GM21786 (cell line): ENCODE measurements around the gene ATP5F1D.
"Not testable (repeated sequence)": the region's sequence is repeated elsewhere in the genome, so short reads cannot be mapped to it uniquely, and the experiment has no call there.

Experiments used
- ATAC-seq: cut with Tn5 transposase; IDR thresholded peaks from one replicate; pipeline ENCODE4 v1.9.1; 2021; ENCODE audit not compliant: unreplicated experiment

Gene ATP5F1D

DNA sequence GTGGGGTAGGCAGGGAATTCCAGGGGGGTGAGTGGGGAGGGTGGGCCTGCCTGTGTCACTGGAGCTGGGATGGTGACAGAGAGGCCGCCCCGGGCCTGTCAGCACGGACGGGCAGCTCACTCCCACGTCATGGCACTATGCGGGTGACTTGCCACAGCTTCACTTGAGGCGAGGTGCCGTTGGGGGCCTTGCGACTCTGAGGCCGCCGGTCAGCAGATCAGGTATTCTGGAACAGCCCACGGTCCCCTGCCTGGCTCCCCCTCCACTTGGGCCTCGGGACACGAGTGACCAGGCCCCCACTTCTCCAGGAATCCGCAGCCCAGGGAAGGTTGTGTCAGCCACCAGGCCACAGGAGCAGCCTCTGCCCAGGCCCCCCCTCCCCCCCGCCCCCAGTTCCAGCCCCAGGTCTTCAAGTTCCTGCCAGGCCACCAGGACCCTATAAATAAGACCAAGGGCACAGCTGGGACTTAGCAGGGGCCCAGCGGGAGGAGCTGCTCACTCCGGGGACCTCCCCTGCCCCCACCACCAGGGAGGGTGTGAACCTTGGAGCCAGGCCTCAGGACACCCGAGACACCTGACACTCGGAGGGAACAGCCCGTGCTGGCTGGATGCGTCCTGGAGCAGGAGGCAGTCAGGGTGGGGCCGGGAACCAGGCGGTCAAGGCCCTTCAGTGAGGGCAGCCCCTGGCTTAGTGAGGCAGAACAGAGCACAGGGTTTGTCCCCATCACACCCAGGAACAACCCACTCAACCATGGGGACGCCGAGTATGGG is 4.1 kb downstream of the ATP5F1D start:
- no peak for ATAC-seq

DNA sequence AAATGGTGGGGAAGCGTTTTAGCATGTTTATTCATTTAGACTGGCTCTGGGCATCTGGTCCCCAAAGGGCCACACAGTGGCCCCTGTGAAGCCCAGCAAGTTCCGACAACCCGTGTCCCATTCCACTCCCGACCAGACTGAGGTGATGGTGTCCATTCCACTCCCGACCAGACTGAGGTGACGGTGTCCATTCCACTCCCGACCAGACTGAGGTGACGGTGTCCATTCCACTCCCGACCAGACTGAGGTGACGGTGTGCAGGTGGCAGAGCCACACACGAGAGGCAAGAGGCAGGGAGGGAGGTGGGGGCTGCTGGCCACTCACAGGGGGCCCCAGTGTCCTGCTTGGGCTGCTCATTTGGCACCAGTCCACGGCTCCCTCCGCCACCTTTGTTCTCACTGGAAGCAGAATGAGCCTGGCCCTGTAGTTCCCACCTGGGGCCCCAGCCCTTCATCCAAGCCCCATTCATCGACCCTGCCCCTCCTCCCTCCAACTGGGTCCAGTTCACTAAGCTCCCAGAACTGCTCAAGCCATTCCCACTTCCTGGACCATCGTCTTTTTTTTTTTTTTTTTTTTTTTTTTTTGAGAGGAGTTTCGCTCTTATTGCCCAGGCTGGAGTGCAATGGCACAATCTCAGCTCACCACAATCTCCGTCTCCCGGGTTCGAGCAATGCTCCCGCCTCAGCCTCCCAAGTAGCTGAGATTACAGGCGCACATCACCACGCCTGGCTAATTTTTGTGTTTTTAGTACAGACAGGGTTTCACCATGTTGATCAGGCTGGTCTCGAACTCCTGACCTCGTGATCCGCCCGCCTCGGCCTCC is 4.9 kb downstream of the ATP5F1D start:
- not testable (repeated sequence) for ATAC-seq

DNA sequence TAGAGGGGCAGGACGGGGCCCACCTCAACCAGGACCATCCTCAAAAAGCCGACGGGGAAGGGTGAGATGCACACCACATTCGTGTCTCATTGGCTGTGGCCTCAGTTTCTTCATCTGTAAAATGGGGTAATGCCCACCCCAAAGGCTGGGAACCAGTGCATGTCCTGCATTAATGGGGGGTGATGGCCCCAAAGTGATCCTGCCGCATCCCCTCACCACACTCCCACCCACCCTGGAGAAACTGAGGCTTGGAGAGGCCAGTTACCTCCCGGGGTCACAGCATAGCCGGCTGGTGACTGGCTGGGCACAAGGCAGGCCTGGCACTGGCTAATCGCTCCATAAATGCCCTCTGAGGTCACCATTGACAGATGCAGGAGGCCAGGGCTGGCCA is 6.2 kb downstream of the ATP5F1D start:
- no peak for ATAC-seq

DNA sequence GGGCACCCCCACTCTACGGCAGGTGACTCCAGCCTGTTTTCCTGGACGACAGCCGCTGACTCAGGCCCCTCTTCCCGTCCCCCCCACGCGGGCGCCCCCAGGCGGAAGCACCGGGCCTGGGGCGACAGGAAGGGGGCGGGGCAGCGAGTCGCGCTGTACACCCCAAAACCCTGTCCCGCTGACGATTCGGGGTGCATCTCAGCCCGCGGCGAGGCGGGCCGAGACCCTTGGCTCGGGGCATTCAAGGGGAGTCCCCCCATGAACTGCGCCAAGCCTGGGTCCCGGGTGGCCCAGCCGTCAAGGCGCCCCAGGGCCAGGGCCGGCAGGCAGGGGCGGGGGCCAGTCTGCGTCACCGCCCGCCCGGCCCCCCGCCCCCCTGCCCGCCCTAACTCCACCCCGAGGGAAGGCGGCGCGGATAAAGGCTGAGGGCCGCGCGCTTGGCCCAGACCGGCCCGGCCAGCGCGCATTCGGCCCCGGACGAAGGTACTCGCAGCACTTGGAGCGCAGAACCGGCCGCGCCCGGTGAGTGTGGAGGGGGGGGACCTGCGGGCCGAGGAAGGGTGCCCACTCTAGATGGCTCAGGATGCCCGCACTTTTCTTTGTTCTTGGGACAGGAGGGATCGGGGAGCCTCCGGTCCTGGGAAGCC is 6.7 kb downstream of the ATP5F1D start, which contains the start of gene MIDN:
TSS of gene MIDN (plus strand) at position 445 of the 647 bp plus-strand sequence. CDS start 1,714 bp downstream, outside the sequence.
- peak; percentile 11 for ATAC-seq

DNA sequence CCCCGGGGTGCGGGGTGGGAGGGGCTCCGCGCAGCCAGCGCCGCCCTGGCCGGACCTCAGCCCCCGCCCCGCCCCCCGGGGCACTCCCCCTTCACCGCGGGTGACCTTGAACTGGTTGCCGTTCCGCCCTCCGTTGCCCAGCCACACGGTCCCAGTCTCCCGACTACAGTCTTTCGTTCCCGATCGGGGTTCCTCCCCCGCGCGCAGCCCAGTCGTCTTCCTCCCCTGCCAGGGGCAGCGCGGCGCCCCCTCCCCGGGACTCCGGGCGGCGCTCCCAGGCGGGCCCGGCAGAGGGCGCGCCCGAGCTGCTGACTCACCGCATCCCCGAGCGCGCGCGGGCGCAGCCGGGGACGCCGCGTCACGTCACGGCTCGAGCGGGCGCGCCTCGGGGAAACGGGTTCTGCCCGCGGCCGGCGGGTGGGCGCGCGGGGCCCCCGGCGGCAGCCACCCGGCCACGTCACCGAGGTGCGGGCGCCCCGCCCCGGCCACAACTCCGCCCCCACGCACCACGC is 7.3 kb downstream of the ATP5F1D start:
- ATAC-seq: peak; percentile 18

DNA sequence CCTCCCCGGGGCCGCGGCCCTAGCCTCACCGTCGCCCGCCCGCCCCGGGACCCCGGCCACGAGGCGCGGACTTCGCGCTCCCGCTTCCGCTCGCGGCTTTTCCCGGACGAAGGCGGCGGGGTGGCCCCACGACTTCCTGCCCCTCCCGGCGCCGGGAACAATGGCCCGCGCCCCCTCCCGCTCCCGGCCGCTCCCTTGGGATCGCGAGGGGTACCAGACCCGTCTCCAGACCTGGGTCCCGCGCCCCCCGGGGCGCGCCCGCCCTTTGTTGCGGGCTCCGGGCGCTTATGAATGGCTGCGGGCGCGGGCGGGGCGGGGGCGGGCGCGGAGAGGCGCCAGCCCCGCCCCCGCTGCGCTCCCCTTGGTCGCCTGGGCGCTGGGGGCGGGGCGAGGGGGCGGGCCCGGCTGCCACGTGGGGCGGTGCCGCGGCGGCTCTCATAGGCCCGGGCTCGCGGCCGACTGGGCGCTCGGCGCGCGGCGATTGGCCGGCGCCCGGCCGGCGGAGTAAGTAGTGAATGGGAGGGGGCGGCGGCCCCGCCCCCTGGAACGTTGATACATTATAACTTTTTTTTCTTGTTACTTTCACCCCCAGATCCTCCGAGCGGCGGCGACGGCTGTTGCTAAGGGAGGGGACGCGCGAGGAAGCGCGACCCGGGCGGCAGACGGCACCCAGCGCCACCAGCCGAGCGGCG is 7.9 kb downstream of the ATP5F1D start:
- peak; percentile 33 for ATAC-seq

DNA sequence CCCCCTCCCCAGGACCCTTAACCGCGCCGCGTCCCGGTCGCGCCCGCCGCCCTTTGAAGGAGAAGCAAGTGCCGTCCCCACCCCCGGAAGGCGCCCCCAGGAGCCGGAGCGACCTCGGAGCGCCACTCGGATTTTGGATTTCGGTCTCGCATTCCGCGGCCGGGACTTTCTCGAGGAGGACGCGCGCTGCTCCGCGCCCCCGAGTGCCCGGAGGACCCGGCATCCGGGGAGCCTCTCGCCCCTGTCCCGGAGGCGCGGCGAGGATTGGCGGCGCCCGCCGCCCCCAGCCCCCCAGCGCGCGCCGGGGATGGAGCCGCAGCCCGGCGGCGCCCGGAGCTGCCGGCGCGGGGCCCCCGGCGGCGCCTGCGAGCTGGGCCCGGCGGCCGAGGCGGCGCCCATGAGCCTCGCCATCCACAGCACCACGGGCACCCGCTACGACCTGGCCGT is 8.5 kb downstream of the ATP5F1D start:
- no peak for ATAC-seq

DNA sequence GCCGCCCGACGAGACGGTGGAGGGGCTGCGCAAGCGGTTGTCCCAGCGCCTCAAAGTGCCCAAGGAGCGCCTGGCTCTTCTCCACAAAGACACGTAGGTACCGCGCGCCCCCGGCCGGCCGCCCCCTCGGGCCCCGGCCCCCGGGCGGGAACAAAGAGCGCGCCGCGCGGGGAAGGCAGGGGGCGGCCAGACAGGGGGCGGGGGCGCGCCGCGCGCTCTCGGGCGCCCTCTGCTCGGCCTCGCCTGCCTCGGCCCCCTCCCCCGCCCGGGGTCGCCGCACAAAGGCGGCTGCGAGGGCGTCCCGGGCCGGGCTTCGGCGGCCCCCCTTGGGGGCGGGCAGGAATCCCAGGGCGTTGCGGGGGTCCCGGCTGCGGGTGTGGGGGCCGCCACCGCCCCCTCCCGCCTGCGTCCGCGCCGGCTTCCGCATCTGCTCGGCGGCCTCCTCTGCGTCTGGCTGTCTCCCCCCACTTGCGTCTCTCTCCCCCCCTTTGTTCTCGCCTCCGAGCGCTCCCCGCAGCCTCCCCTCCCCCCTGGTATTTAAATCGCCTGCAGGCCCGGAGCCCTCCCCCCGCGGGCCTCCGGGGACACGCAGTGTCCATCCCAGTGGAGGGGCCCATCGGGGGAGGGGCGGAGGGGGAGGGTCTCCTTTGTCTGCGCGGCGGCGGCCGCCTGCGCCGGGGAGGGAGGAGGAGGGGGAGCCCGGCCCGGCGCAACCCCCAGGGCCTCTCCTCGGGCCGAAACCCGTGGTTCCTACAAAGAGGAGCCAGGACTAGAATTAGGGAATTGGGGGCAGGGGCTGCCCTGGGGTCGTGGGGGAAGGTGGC is 9.1 kb downstream of the ATP5F1D start:
- no peak for ATAC-seq

DNA sequence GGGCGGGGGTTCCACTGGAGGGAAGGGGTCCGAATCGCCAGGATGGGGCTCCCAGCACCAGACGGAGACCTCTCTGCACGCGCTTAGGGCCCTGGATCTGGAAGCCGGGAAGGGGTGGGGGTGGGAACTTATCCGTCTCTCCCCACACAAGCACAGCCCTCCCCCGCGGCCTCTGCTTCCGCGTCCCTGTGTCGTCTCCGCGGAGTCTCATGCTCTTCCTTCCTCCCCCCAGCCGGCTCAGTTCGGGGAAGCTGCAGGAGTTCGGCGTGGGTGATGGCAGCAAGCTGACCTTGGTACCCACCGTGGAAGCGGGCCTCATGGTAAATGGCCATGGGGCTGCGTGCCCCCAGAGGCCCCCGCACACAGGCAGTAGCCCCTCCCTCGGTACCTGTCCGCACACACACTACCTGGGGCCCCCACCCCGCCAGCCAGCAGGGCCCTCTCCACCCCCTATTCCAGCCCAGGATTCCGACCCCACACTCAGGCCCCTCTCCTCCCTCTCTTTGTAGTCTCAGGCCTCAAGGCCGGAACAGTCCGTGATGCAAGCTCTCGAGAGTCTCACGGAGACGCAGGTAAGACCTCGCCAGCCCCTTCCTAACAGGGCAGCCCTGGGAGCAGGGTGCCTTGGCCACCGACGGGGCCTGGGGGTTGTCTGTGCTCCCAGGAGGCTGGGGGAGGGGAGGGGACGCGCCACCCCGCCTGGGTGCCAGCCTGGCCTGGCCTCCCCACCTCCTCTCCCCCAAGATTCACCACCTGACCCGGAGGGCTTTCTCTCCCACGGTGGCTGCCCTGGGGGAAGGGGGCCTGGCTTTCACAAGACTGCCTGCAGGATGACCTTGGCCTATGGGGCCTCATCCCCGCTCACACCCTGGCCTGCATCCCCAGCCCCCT is 10.0 kb downstream of the ATP5F1D start:
- ATAC-seq: no peak

DNA sequence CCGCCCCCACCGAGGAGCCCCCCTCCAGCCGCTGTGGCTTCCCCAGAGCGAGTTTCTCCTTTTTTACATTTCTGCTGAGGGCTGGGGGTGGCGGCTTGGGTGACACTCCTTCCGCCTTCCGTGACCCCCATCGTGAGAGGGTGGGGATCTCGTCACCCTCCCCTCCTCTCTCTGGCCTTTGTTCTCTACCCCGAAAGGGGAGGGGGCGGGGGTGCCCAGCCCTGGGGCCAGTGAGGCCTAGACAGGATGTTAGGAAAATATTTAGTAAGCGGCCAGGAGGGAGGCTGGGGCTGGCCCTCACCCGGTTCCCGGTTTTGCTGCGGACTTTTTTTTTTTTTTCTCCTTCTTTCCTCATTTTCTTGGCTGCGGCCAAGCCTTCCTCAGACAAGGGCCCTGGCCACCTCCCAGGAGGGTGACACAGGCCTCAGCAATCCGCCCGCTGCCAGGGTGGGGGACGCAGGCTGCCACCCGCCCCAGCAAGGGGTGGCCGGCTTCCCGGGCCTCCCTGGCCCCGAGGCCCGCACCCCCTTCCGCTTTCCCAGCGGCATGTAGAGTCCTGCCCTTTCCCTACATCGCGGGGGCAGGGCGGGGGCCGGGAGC is 10.8 kb downstream of the ATP5F1D start:
- ATAC-seq: no peak

DNA sequence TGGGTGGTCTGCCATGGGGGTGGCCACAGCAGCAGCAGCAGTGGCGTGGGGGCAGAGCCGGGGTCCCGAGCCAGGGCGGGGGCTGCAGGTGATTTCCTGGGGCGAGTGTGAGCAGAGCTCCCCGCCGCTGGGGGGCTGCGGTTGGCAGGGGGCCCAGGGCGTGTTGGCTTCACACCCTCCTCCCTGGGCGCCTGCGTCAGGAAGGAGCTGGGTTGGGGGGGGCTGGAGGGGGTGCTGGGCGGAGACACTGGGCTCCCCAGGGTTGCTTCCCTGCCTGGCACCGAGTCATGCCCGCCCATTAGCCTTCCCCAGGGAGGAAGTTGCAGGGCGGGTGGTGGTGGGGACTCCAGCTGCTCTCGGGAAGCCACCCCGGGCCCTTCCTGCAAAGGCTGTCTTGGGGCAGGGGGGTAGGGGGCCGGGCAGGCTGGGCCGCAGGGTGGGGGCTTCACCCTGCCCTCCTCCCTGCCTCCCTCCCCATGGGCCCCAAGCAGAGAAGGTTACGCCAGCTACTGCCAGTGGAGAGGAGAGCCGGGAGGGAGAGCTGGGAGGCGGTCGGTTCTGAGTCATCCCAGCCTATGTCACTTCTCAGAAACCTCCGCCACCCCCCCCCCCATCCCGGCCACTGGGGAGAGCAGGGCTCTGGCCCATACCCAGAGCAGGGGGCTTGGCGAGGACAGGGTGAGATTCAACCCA is 11.4 kb downstream of the ATP5F1D start:
- no peak for ATAC-seq

DNA sequence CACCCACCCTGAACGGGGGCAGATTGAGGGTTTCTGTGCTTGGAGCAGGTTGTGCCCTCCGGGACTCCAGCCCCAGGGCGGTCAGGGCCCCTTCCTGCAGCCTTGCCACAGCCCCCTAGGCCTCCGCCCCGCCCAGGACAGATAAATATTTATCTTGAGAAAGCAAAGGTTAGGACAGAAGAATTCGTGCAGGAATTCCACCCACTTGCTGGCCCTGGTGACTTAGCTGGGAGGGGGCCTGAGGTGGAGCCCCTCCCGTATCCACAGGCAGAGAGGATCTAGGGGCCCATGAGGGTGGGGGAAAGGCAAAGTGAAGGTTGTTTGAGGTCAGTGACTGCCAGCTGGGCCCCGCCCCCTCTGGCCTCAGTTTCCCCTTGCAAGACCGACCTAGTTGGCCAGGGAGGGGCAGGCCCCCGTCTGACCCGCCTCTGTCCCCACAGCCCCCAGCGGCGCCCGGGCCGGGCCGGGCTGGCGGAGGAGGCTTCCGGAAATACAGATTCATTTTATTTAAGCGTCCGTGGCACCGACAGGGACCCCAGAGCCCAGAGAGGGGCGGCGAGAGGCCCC is 12.0 kb downstream of the ATP5F1D start:
- ATAC-seq: no peak

DNA sequence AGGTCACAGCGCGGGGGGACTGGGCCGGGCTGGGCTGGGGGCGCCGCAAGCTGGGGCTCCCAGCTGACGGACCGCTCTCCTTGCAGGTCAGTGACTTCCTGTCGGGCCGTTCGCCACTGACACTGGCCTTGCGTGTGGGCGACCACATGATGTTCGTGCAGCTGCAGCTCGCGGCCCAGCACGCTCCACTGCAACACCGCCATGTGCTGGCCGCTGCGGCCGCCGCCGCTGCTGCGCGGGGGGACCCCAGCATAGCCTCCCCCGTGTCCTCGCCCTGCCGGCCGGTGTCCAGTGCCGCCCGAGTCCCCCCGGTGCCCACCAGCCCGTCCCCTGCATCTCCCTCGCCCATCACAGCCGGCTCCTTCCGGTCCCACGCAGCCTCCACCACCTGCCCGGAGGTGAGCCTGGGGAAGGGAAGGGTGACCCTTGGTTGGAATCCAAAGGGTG is 12.6 kb downstream of the ATP5F1D start:
- ATAC-seq: no peak

DNA sequence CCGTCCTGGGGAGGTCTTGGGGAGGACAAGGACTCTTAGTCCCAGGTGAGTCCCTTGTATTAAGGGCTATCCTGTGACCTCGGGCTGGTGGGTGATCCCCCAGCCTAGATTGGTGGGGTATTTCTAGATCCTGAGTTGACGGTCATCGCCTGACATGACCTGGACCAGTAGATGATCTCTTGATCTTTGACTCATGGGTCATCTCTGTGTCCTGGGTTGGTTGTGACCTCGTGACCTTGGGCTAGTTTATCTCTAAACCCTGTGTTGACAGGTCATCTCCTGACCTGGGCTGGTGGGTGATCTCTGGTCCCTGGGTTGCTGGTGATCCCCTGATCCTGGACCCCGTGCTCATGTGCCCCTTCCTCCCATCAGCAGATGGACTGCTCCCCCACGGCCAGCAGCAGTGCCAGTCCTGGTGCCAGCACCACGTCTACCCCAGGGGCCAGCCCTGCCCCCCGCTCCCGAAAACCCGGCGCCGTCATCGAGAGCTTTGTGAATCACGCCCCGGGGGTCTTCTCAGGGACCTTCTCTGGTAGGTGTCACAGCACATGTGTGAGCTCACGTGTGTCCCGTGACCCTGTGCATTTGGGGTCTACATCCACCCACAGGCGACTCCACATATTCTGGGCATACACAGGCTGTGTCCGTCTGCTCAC is 13.1 kb downstream of the ATP5F1D start:
- ATAC-seq: no peak

DNA sequence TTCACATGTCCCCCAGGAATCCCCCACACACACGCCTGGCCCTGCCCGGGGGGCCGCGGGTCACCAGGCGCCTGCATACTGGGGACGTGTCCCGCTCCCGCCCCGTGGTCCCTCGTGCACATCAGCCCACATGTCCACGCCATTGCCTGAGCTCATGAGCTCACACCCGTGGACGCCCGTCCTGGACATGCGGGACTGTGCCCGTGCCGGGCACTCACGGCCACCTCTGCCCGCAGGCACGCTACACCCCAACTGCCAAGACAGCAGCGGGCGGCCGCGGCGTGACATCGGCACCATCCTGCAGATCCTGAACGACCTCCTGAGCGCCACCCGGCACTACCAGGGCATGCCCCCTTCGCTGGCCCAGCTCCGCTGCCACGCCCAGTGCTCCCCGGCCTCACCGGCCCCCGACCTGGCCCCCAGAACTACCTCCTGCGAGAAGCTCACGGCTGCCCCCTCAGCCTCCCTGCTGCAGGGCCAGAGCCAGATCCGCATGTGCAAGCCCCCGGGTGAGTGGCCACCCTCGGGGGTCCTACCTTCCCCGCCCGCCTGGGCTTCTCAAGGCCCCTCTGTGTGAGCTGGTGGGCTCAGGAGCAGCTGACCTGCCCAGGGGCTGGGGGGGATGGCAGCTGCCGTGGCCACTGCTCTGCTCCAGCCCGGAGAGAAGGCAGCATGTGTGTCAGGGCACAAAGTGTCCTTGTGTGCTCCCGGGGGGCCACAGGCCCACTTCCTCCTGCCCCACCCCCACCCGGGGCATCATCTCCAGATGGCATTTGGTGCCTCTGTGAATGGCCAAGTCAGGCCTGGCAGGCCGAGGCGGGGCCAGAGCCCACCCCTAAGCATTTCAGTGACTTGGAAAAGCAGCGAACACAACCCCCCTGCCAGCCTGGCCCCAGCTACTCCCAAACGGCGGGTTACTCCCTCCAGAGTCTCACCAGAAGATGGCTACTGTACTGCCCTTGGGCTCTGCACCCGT is 13.9 kb downstream of the ATP5F1D start:
- ATAC-seq: no peak
